Tibial artery (tissue), 4 donors: Measurements from ENCODE around the gene RXRA.

Source experiments
- DNase-seq, 2 donors: peaks; one replicate each; pipeline ENCODE4 v3.0.0-alpha.2; 2019
- H3K27ac ChIP-seq, 2 donors: fragments of 200-600 bp; sonication (generic) in 1 of 2; 1 replicate in 1 of 2; 2 replicates in 1 of 2; pipeline ENCODE4 v1.5.1; 2018 to 2019; ENCODE audit warnings: mild to moderate bottlenecking in 1 of 2
- H3K27me3 ChIP-seq, 2 donors: fragments of 200-600 bp; sonication (generic) in 1 of 2; one replicate each; pipeline versions ENCODE4 v1.5.1 to v1.6.0; 2016 to 2019
- H3K36me3 ChIP-seq, 3 donors: fragments of 200-600 bp; sonication (generic) in 2 of 3; one replicate each; pipeline ENCODE4 v1.5.1; 2016 to 2019; ENCODE audit warnings: mild to moderate bottlenecking in 2 of 3
- H3K4me1 ChIP-seq, 4 donors: fragments of 200-600 bp; sonication (generic) in 2 of 4; 1 replicate in 3 of 4; 2 replicates in 1 of 4; pipeline ENCODE4 v1.5.1; 2016 to 2019
- H3K4me3 ChIP-seq, 2 donors: fragments of 200-600 bp; sonication (generic) in 1 of 2; 1 replicate in 1 of 2; 2 replicates in 1 of 2; pipeline ENCODE4 v1.5.1; 2018 to 2019; ENCODE audit warnings: mild to moderate bottlenecking in 2 of 2
- H3K9me3 ChIP-seq, 3 donors: fragments of 200-600 bp; sonication (generic) in 1 of 3; one replicate each; pipeline ENCODE4 v1.5.1; 2016 to 2019
- intact Hi-C: fragments of 100-400 bp; cut with DNase I; formaldehyde crosslinking; loops from one replicate; pipeline ENCODE4 v1.15.0; 2023; ENCODE audit warnings: low total_unique reads
- TF ChIP-seq, protein P1 (sequence below), 2 experiments: fragments of 200-600 bp in 1 of 2; fragments of 450-650 bp in 1 of 2; IDR thresholded peaks; one replicate each; pipeline ENCODE4 v1.5.1; 2017 to 2019; ENCODE audit warnings: antibody characterized with exemption in 2 of 2, mild to moderate bottlenecking in 1 of 2, moderate library complexity in 1 of 2

Gene RXRA

DNA sequence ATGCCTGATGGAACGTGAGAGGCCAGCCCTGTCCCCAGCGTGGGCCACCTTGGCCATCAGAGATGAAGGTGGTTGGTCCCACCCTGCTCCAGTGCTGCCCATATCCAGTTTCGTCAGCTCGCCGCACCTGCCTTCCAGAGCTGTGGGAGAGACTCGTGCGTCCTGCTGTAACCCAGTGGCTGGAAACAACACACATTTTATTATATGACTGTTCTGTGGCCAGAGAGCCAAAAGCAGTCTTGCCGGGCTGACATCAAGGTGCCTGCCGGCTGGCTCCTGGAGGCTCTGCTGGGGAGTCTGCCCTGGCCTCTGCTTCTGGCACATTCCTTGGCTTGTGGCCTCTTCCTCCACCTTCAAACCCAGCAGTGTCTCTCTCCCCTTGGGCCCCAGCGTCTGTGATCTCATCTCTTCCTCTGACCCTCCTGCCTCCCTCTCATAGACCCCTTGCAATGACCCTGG is 94.7 kb downstream of the RXRA start:
- peaks cover 0 to 13% (median 4%) of the 10 kb centered on the region in 4 donors for H3K4me1 ChIP-seq
- peaks cover 24 to 94% (median 93%) of the 10 kb centered on the region in 3 donors for H3K36me3 ChIP-seq
- no peak overlapping the region for H3K27ac ChIP-seq
- intact Hi-C loops: no loop called here
- no peaks in the 10 kb centered on the region for H3K9me3 ChIP-seq
- no peak overlapping the region for H3K4me3 ChIP-seq
- H3K27me3 ChIP-seq: no peaks in the 10 kb centered on the region
- no peak for DNase-seq
- TF ChIP-seq, protein P1, sequence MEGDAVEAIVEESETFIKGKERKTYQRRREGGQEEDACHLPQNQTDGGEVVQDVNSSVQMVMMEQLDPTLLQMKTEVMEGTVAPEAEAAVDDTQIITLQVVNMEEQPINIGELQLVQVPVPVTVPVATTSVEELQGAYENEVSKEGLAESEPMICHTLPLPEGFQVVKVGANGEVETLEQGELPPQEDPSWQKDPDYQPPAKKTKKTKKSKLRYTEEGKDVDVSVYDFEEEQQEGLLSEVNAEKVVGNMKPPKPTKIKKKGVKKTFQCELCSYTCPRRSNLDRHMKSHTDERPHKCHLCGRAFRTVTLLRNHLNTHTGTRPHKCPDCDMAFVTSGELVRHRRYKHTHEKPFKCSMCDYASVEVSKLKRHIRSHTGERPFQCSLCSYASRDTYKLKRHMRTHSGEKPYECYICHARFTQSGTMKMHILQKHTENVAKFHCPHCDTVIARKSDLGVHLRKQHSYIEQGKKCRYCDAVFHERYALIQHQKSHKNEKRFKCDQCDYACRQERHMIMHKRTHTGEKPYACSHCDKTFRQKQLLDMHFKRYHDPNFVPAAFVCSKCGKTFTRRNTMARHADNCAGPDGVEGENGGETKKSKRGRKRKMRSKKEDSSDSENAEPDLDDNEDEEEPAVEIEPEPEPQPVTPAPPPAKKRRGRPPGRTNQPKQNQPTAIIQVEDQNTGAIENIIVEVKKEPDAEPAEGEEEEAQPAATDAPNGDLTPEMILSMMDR (IDR thresholded peaks at IDR 0.05): no peak

DNA sequence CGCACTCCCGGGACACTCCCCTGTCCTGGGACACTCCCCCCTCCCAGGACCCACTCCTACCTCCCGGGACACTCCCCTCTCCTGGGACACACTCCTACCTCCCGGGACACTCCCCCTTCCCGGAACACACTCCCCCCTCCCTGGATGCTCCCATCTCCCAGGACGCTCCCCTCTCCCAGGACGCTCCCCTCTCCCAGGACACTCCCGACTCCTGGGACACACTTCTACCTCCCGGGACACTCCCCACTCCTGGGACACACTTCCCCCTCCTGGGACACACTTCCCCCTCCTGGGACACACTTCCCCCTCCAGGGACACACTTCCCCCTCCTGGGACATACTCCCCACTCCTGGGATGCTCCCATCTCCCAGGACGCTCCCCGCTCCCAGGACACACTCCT is 95.6 kb downstream of the RXRA start:
- no peaks in the 10 kb centered on the region for H3K27me3 ChIP-seq
- no peak for DNase-seq
- H3K4me3 ChIP-seq: no peak overlapping the region
- TF ChIP-seq, protein P1 (IDR thresholded peaks at IDR 0.05): no peak
- peaks cover 0 to 13% (median 4%) of the 10 kb centered on the region in 4 donors for H3K4me1 ChIP-seq
- peaks cover 21 to 93% (median 89%) of the 10 kb centered on the region in 3 donors for H3K36me3 ChIP-seq
- intact Hi-C loops: no loop called here
- H3K9me3 ChIP-seq: no peaks in the 10 kb centered on the region
- no peak overlapping the region for H3K27ac ChIP-seq

DNA sequence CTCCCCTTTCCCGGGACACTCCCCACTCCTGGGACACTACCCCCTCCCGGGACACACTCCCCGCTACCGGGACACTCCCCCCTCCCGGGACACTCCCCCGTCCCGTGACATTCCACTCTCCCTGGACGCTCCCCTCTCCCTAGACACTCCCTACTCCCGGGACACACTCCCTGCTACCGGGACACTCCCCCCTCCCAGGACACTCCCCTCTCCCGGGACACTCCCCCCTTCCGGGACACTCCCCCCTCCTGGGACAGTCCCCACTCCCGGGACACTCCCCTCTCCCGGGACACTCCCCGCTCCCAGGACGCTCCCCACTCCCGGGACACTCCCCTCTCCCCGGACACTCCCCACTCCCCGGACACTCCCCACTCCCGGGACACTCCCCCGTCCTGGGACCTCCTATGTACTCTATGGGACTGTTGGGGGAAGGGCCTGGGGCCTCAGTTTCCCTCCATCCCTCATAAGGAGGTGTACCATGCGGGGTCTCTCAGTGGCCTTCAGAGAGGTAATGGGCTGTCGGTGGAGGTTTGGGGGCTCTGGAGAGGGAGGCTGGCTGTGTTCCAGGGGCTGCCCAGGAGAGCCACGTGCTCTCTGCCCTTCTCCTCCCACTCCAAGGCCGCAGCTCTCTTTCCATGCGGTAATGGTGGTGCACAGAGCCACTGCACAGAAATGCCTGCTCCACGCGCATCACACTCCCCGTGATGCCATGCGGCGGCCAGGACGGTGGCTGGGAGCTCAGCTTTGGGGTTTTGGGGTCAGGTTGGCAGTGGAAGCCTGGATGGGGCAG is 96.2 kb downstream of the RXRA start:
- Histone ChIP-seq H3K4me1 (peaks cover 0 to 13% (median 4%) of the 10 kb centered on the region in 4 donors), H3K4me3 (no peak overlapping the region), H3K27ac (no peak overlapping the region), H3K36me3 (peaks cover 15 to 87% (median 83%) of the 10 kb centered on the region in 3 donors), H3K27me3 (no peaks in the 10 kb centered on the region), H3K9me3 (no peaks in the 10 kb centered on the region)
- no peak for DNase-seq
- intact Hi-C loops: no loop called here
- TF ChIP-seq, protein P1 (IDR thresholded peaks at IDR 0.05): no peak

DNA sequence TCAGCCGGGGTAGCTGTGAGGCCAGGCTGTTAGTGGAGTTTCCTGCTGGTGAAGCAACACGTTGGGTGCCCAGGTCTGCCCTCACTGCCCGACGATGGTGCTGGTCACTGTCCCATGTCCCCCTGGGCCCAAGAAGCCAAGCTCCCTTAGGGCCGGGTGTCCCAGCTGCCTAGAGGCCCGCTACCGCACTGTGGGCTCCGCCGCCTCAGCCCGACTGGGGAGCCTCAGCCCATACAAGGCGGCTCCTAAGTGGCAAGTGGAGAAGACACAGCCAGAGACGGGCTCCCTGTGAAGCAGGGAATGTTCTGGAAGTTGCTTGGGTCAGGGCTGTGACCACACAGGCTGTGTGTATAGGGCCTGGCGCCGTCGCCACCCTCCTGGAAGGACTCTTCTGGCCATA is 96.9 kb downstream of the RXRA start:
- TF ChIP-seq, protein P1 (IDR thresholded peaks at IDR 0.05): no peak
- Histone ChIP-seq H3K4me1 (peaks cover 0 to 13% (median 4%) of the 10 kb centered on the region in 4 donors), H3K27me3 (no peaks in the 10 kb centered on the region), H3K9me3 (no peaks in the 10 kb centered on the region), H3K27ac (no peak overlapping the region), H3K36me3 (peaks cover 8 to 84% (median 76%) of the 10 kb centered on the region in 3 donors), H3K4me3 (no peak overlapping the region)
- no peak for DNase-seq
- intact Hi-C loops: no loop called here

DNA sequence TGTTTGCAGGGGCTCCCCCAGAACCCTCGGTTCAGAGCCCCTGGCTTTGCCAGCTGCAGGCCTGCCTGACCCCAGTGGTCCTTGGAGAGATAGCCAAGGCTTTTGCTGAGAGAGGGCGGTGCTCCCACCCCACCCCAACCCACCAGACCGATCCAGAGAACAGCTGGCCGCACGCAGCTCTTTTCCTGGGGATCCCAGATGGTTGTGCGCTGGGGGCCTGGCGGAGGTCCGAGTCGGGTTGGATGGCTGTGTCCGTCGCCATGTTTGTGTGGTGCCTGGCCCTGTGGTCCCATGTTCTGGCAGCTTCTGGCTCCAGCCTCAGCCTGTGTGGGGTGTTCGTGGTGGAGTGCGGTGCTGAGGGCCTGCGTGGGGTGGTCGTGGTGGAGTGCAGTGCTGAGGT is 97.5 kb downstream of the RXRA start:
- intact Hi-C loops: no loop called here
- no peak for DNase-seq
- no peaks in the 10 kb centered on the region for H3K9me3 ChIP-seq
- H3K36me3 ChIP-seq: peaks cover 7 to 84% (median 72%) of the 10 kb centered on the region in 3 donors
- no peak overlapping the region for H3K27ac ChIP-seq
- no peaks in the 10 kb centered on the region for H3K27me3 ChIP-seq
- H3K4me3 ChIP-seq: no peak overlapping the region
- TF ChIP-seq, protein P1 (IDR thresholded peaks at IDR 0.05): no peak
- H3K4me1 ChIP-seq: peaks cover 0 to 13% (median 4%) of the 10 kb centered on the region in 4 donors
